ENCODE data around the gene NPRL2. TPM values are rescaled to one million over a fixed set of nuclear protein-coding genes. Genes with fewer than 3 reads are reported as not detected.

NPRL2 gene
- total RNA-seq, 1 experiment from 2014 or later, result 20.6 TPM

- TF ChIP-seq ATF6 (CRISPR knock-in tag; IDR thresholded peaks at IDR 0.05), result no peak
- no peak for TF ChIP-seq SOX15 (CRISPR knock-in tag; IDR thresholded peaks at IDR 0.05)
- no peak for TF ChIP-seq TCF7 (CRISPR knock-in tag; IDR thresholded peaks at IDR 0.05; ENCODE audit: low read depth)
- no peak for TF ChIP-seq FOXK1 (CRISPR knock-in tag; IDR thresholded peaks at IDR 0.05)
- no peak for TF ChIP-seq ZNF671 (CRISPR knock-in tag; IDR thresholded peaks at IDR 0.05)
These were observed 28.0 kb downstream of the NPRL2 start, which contains the start of gene HYAL2 (continued) for GRCh38 chr3:50322386-50323091.

- CTCF ChIA-PET, result interaction anchor here (0.9 to 5.5 kb wide), 21 partner anchors 15 to 247 kb away, joined by 3 to 95 read pairs (median 5); partner anchors contain the start of genes CYB561D2, HEMK1, HYAL1 and HYAL3
- peaks cover 42% of the 10 kb centered on the region for H3K4me1 Mint-ChIP-seq
These were observed 28.5 kb downstream of the NPRL2 start for GRCh38 chr3:50322115-50322385.

GRCh38 chr3:50321336-50322114 lies 29.1 kb downstream of the NPRL2 start:
- ChIA-PET POLR2A (interaction anchor here (0.6 to 2.0 kb wide), 5 partner anchors 16 to 125 kb away, joined by 3 to 8 read pairs (median 5); partner anchors contain the start of genes HYAL3 and NAA80), CTCF (interaction anchor here (0.6 to 5.5 kb wide), 38 partner anchors 11 to 1381 kb away, joined by 3 to 95 read pairs (median 4); partner anchors contain the start of genes CYB561D2, HEMK1, HYAL1 and HYAL3)
- DNase-seq (ENCODE audit: low spot score), result peak; percentile 90
- H3K27ac Mint-ChIP-seq, result peak overlapping the region; percentile 97
- peaks cover 33% of the 10 kb centered on the region for H3K36me3 Mint-ChIP-seq
- ATAC-seq, result peak; percentile 71
- peaks cover 40% of the 10 kb centered on the region for H3K4me1 Mint-ChIP-seq
- no peaks in the 10 kb centered on the region for H3K27me3 Mint-ChIP-seq (ENCODE audit: low read depth)
- no peaks in the 10 kb centered on the region for H3K9me3 Mint-ChIP-seq
- peak overlapping the region; percentile 88 for H3K4me3 Mint-ChIP-seq
- TF ChIP-seq NFATC4 (CRISPR knock-in tag; IDR thresholded peaks at IDR 0.05), result no peak
- peak; percentile 15; the same call in 1 of the 2 replicates for TF ChIP-seq FOXP1 (CRISPR knock-in tag; IDR thresholded peaks at IDR 0.05; ENCODE audit: borderline replicate concordance)
- TF ChIP-seq ZNF263 (CRISPR knock-in tag; IDR thresholded peaks at IDR 0.05; ENCODE audit: low read depth), result 0 out of 2 replicates have a peak, but pooled peaks have one; percentile 10
- 0 out of 2 replicates have a peak, but pooled peaks have one; percentile 9 for TF ChIP-seq ZBTB43 (CRISPR knock-in tag; IDR thresholded peaks at IDR 0.05)
- peak; percentile 42; the same call in 1 of the 2 replicates for TF ChIP-seq KAT7 (CRISPR knock-in tag; IDR thresholded peaks at IDR 0.05; ENCODE audit: borderline replicate concordance)
- TF ChIP-seq NFE2L1 (CRISPR knock-in tag; IDR thresholded peaks at IDR 0.05), result peak; percentile 25; the same call in 1 of the 2 replicates
- peak; percentile 73; the same call in 1 of the 2 replicates for TF ChIP-seq SMAD3 (CRISPR knock-in tag; IDR thresholded peaks at IDR 0.05; ENCODE audit: borderline replicate concordance)
- TF ChIP-seq GTF2I (CRISPR knock-in tag; conservative IDR thresholded peaks at IDR 0.05), result no peak
- 0 out of 2 replicates have a peak, but pooled peaks have one; percentile 36 for TF ChIP-seq CREB1 (CRISPR knock-in tag; IDR thresholded peaks at IDR 0.05)
- TF ChIP-seq SP1 (CRISPR knock-in tag; conservative IDR thresholded peaks at IDR 0.05), result peak; percentile 88
- peak; percentile 59; the same call in 1 of the 2 replicates for TF ChIP-seq CREM (CRISPR knock-in tag; IDR thresholded peaks at IDR 0.05)
- TF ChIP-seq MAX (CRISPR knock-in tag; IDR thresholded peaks at IDR 0.05), result peak; percentile 28; the same call in 1 of the 2 replicates
- TF ChIP-seq HMGXB4 (CRISPR knock-in tag; IDR thresholded peaks at IDR 0.05), result peak; percentile 65; the same call in 1 of the 2 replicates
- no peak for TF ChIP-seq MLX (CRISPR knock-in tag; IDR thresholded peaks at IDR 0.05)
- 0 out of 2 replicates have a peak, but pooled peaks have one; percentile 70 for TF ChIP-seq ZNF671 (CRISPR knock-in tag; IDR thresholded peaks at IDR 0.05)
- no peak for TF ChIP-seq GABPB1 (CRISPR knock-in tag; IDR thresholded peaks at IDR 0.05)

More at GRCh38 chr3:50322115-50322385, 28.5 kb downstream of the NPRL2 start:
- ATAC-seq (no peak), DNase-seq (ENCODE audit: low spot score) (no peak)
- Mint-ChIP-seq H3K4me3 (peak overlapping the region; percentile 88), H3K27me3 (ENCODE audit: low read depth) (no peaks in the 10 kb centered on the region), H3K27ac (no peak overlapping the region), H3K9me3 (no peaks in the 10 kb centered on the region), H3K36me3 (peaks cover 30% of the 10 kb centered on the region)
- POLR2A ChIA-PET, result interaction anchor here (1.0 to 2.0 kb wide), 3 partner anchors 15 to 55 kb away, joined by 5 to 8 read pairs (median 5); partner anchors contain the start of genes HYAL3 and NAA80
- 0 out of 2 replicates have a peak, but pooled peaks have one; percentile 20 for TF ChIP-seq CBFB (CRISPR knock-in tag; IDR thresholded peaks at IDR 0.05; ENCODE audit: low read depth)
- TF ChIP-seq KAT7 (CRISPR knock-in tag; IDR thresholded peaks at IDR 0.05; ENCODE audit: borderline replicate concordance), result peak; percentile 56; the same call in 1 of the 2 replicates
- TF ChIP-seq GTF2I (CRISPR knock-in tag; conservative IDR thresholded peaks at IDR 0.05), result no peak
- TF ChIP-seq ZNF121 (CRISPR knock-in tag; IDR thresholded peaks at IDR 0.05), result 0 out of 2 replicates have a peak, but pooled peaks have one; percentile 2

Measured in WTC11 (cell line).